Skeletal muscle cell (primary cell): ENCODE measurements around the gene LDLRAD3.
A peak's percentile ranks its signal among the peaks of the same experiment; 100 is the strongest.

Experiments
- DNase-seq: peaks from one replicate; pipeline ENCODE4 v3.0.0-alpha.2; 2010; ENCODE audit warnings: low read depth
- H3K4me3 ChIP-seq: 2 replicates; pipeline ENCODE4 v1.5.1; 2011; ENCODE audit warnings: low read depth, mild to moderate bottlenecking, control low read depth, low read length, moderate library complexity

The LDLRAD3 gene

GRCh38 chr11:36141196-36141953 is 197.5 kb downstream of the LDLRAD3 start:
- DNase-seq = no peak
- H3K4me3 ChIP-seq = no peak overlapping the region

- DNase-seq = no peak
- H3K4me3 ChIP-seq = no peak overlapping the region
Measured at GRCh38 chr11:36141956-36142355, 198.1 kb downstream of the LDLRAD3 start.

- H3K4me3 ChIP-seq = no peak overlapping the region
- DNase-seq = no peak
Measured at GRCh38 chr11:36142439-36142838, 198.6 kb downstream of the LDLRAD3 start.

- no peak overlapping the region for H3K4me3 ChIP-seq
- DNase-seq = no peak
Measured at GRCh38 chr11:36142879-36143278, 199.0 kb downstream of the LDLRAD3 start.

GRCh38 chr11:36146437-36146836 is 202.6 kb downstream of the LDLRAD3 start:
- H3K4me3 ChIP-seq = no peak overlapping the region
- DNase-seq = no peak

- H3K4me3 ChIP-seq = no peak overlapping the region
- no peak for DNase-seq
Measured at GRCh38 chr11:36147491-36147890, 203.6 kb downstream of the LDLRAD3 start.

GRCh38 chr11:36148701-36149100 is 204.8 kb downstream of the LDLRAD3 start:
- DNase-seq = no peak
- no peak overlapping the region for H3K4me3 ChIP-seq

GRCh38 chr11:36149538-36150242 is 205.8 kb downstream of the LDLRAD3 start:
- DNase-seq = peak; percentile 96
- H3K4me3 ChIP-seq = no peak overlapping the region

- H3K4me3 ChIP-seq = no peak overlapping the region
- DNase-seq = no peak
Measured at GRCh38 chr11:36150986-36151385, 207.1 kb downstream of the LDLRAD3 start.

GRCh38 chr11:36151933-36152580 is 208.2 kb downstream of the LDLRAD3 start:
- peak; percentile 63 for DNase-seq
- no peak overlapping the region for H3K4me3 ChIP-seq

- no peak overlapping the region for H3K4me3 ChIP-seq
- DNase-seq = no peak
Measured at GRCh38 chr11:36153551-36153950, 209.7 kb downstream of the LDLRAD3 start.

GRCh38 chr11:36155124-36155561 is 211.3 kb downstream of the LDLRAD3 start:
- no peak overlapping the region for H3K4me3 ChIP-seq
- DNase-seq = no peak

GRCh38 chr11:36155770-36156160 is 211.9 kb downstream of the LDLRAD3 start:
- no peak overlapping the region for H3K4me3 ChIP-seq
- no peak for DNase-seq

GRCh38 chr11:36156161-36156816 is 212.4 kb downstream of the LDLRAD3 start:
- no peak for DNase-seq
- H3K4me3 ChIP-seq = no peak overlapping the region

- no peak overlapping the region for H3K4me3 ChIP-seq
- no peak for DNase-seq
Measured at GRCh38 chr11:36156817-36157519, 213.1 kb downstream of the LDLRAD3 start.

- H3K4me3 ChIP-seq = no peak overlapping the region
- no peak for DNase-seq
Measured at GRCh38 chr11:36160091-36160490, 216.2 kb downstream of the LDLRAD3 start.

GRCh38 chr11:36161572-36161971 is 217.7 kb downstream of the LDLRAD3 start:
- DNase-seq = no peak
- H3K4me3 ChIP-seq = no peak overlapping the region

- H3K4me3 ChIP-seq = no peak overlapping the region
- no peak for DNase-seq
Measured at GRCh38 chr11:36162006-36162882, 218.4 kb downstream of the LDLRAD3 start.
